SK-N-SH (cell line): ENCODE data around the gene SPP2.

Experiments used
- CTCF ChIP-seq: fragments of 200-600 bp; sonication (generic); IDR thresholded peaks from 2 replicates; pipeline ENCODE4 v1.6.1; 2017; ENCODE audit warnings: antibody characterized with exemption, mild to moderate bottlenecking, moderate library complexity
- EP300 ChIP-seq, 2 experiments: IDR thresholded peaks; 2 replicates each; pipeline versions ENCODE4 v1.4.0 to v1.6.1; 2012; ENCODE audit warnings: borderline replicate concordance in 1 of 2, low read depth in 1 of 2, low read length in 1 of 2
- FOSL2 ChIP-seq: IDR thresholded peaks from 2 replicates; pipeline ENCODE4 v1.4.0; 2012; ENCODE audit warnings: low read depth, mild to moderate bottlenecking, moderate library complexity, borderline replicate concordance
- GABPA ChIP-seq: IDR thresholded peaks from 2 replicates; pipeline ENCODE4 v1.4.0; 2012; ENCODE audit warnings: low read depth, mild to moderate bottlenecking
- GATA2 ChIP-seq: sonication (generic); formaldehyde crosslinking; IDR thresholded peaks from 2 replicates; pipeline ENCODE4 v1.5.0; 2020; ENCODE audit warnings: mild to moderate bottlenecking, missing genetic modification reagents
- IRF3 ChIP-seq: fragments of 150-350 bp; IDR thresholded peaks from 2 replicates; pipeline ENCODE4 v1.6.1; 2016; ENCODE audit warnings: mild to moderate bottlenecking, low read depth, low read length
- MAX ChIP-seq: IDR thresholded peaks from 2 replicates; pipeline ENCODE4 v1.4.0; 2012; ENCODE audit warnings: low read depth
- MXI1 ChIP-seq: IDR thresholded peaks from 2 replicates; pipeline ENCODE4 v1.6.1; 2012; ENCODE audit warnings: mild to moderate bottlenecking, low read depth, low read length, improper control_type of control experiment
- NFIC ChIP-seq: IDR thresholded peaks from 2 replicates; pipeline ENCODE4 v1.4.0; 2012; ENCODE audit warnings: borderline replicate concordance
- NRF1 ChIP-seq: IDR thresholded peaks from 2 replicates; pipeline ENCODE4 v1.6.1; 2012; ENCODE audit warnings: low read depth, mild to moderate bottlenecking, low read length
- POLR2AphosphoS5 ChIP-seq: IDR thresholded peaks from 2 replicates; pipeline ENCODE4 v1.6.1; 2012; ENCODE audit warnings: low read depth, low read length
- RCOR1 ChIP-seq: fragments of 150-350 bp; IDR thresholded peaks from 2 replicates; pipeline ENCODE4 v1.6.1; 2017; ENCODE audit warnings: antibody characterized with exemption, low read length
- REST ChIP-seq: IDR thresholded peaks from 2 replicates; pipeline ENCODE4 v1.6.1; 2012; ENCODE audit warnings: mild to moderate bottlenecking, low read depth, low read length, moderate library complexity
- SMC3 ChIP-seq: IDR thresholded peaks from 2 replicates; pipeline ENCODE4 v1.6.1; 2012; ENCODE audit warnings: low read depth, low read length, improper control_type of control experiment

GRCh38 chr2:234076451-234076850 is 25.9 kb downstream of the SPP2 start:
- no peak for TF ChIP-seq CTCF
- no peak for TF ChIP-seq GATA2 (CRISPR knock-in tag)
- TF ChIP-seq EP300 (IDR thresholded peaks at IDR 0.05; ENCODE audit: borderline replicate concordance in 1 of 2, low read depth in 1 of 2, low read length in 1 of 2): no peak
- no peak for TF ChIP-seq POLR2AphosphoS5
- no peak for TF ChIP-seq NRF1
- no peak for TF ChIP-seq FOSL2
- no peak for TF ChIP-seq RCOR1
- TF ChIP-seq SMC3: no peak
- TF ChIP-seq GABPA: no peak
- no peak for TF ChIP-seq MAX
- TF ChIP-seq IRF3: no peak
- TF ChIP-seq MXI1: no peak
- no peak for TF ChIP-seq NFIC
- no peak for TF ChIP-seq REST
